Measurements from ENCODE around the gene COTL1.
"Not testable (repeated sequence)": the region's sequence is repeated elsewhere in the genome, so short reads cannot be mapped to it uniquely, and the experiment has no call there.

Gene COTL1

GRCh38 chr16:84560269-84560668 is 57.6 kb downstream of the COTL1 start:
- no peak for DNase-seq (ENCODE audit: extremely low spot score, insufficient read length, low read depth)
- FAIRE-seq, result no peak

- FAIRE-seq (no peak), DNase-seq (ENCODE audit: extremely low spot score, insufficient read length, low read depth) (no peak)
Measured at GRCh38 chr16:84559311-84559932, 58.5 kb downstream of the COTL1 start.

- not testable (repeated sequence) for DNase-seq (ENCODE audit: extremely low spot score, insufficient read length, low read depth); FAIRE-seq
Measured at GRCh38 chr16:84558850-84559249, 59.0 kb downstream of the COTL1 start.

GRCh38 chr16:84557504-84557903 is 60.4 kb downstream of the COTL1 start:
- DNase-seq (ENCODE audit: extremely low spot score, insufficient read length, low read depth) (no peak), FAIRE-seq (no peak)

GRCh38 chr16:84557059-84557458 is 60.8 kb downstream of the COTL1 start:
- FAIRE-seq, result no peak

GRCh38 chr16:84555418-84556196 is 62.3 kb downstream of the COTL1 start:
- DNase-seq (ENCODE audit: extremely low spot score, insufficient read length, low read depth) (no peak), FAIRE-seq (no peak)

More at GRCh38 chr16:84557059-84557458, 60.8 kb downstream of the COTL1 start:
- DNase-seq (ENCODE audit: extremely low spot score, insufficient read length, low read depth), result no peak

GRCh38 chr16:84554627-84555328 is 63.1 kb downstream of the COTL1 start:
- no peak for FAIRE-seq
- no peak for DNase-seq (ENCODE audit: extremely low spot score, insufficient read length, low read depth)

GRCh38 chr16:84553873-84554399 is 63.9 kb downstream of the COTL1 start:
- no peak for FAIRE-seq
- no peak for DNase-seq (ENCODE audit: extremely low spot score, insufficient read length, low read depth)

GRCh38 chr16:84552135-84552534 is 65.7 kb downstream of the COTL1 start:
- FAIRE-seq (no peak), DNase-seq (ENCODE audit: extremely low spot score, insufficient read length, low read depth) (no peak)

GRCh38 chr16:84550096-84550495 is 67.8 kb downstream of the COTL1 start:
- FAIRE-seq (no peak), DNase-seq (ENCODE audit: extremely low spot score, insufficient read length, low read depth) (no peak)

GRCh38 chr16:84548971-84549844 is 68.7 kb downstream of the COTL1 start:
- no peak for FAIRE-seq
- no peak for DNase-seq (ENCODE audit: extremely low spot score, insufficient read length, low read depth)

- DNase-seq (ENCODE audit: extremely low spot score, insufficient read length, low read depth) (no peak), FAIRE-seq (no peak)
Measured at GRCh38 chr16:84548508-84548907, 69.4 kb downstream of the COTL1 start.

GRCh38 chr16:84547546-84548061 is 70.3 kb downstream of the COTL1 start:
- FAIRE-seq (no peak), DNase-seq (ENCODE audit: extremely low spot score, insufficient read length, low read depth) (no peak)

GRCh38 chr16:84546669-84547545 is 71.0 kb downstream of the COTL1 start:
- DNase-seq (ENCODE audit: extremely low spot score, insufficient read length, low read depth), result no peak
- no peak for FAIRE-seq

- FAIRE-seq (no peak), DNase-seq (ENCODE audit: extremely low spot score, insufficient read length, low read depth) (no peak)
Measured at GRCh38 chr16:84545114-84545737, 72.7 kb downstream of the COTL1 start.

GRCh38 chr16:84544031-84544773 is 73.7 kb downstream of the COTL1 start:
- DNase-seq (ENCODE audit: extremely low spot score, insufficient read length, low read depth), result no peak
- no peak for FAIRE-seq

GRCh38 chr16:84543253-84543652 is 74.6 kb downstream of the COTL1 start:
- DNase-seq (ENCODE audit: extremely low spot score, insufficient read length, low read depth), result no peak
- FAIRE-seq, result no peak
